T-helper 17 cell (primary cell): Measurements from ENCODE around the gene C2CD2. TPM values are rescaled to one million over a fixed set of nuclear protein-coding genes. Genes with fewer than 3 reads are reported as not detected.
"Not testable (repeated sequence)": the region's sequence is repeated elsewhere in the genome, so short reads cannot be mapped to it uniquely, and the experiment has no call there.

ENCODE experiments used
- ATAC-seq: fragments of 150-1000 bp; cut with Tn5 transposase; 2 replicates; pipeline ENCODE4 v1.10.0; 2021; ENCODE audit warnings: mild to moderate bottlenecking, moderate library complexity
- DNase-seq, 3 donors: peaks; one replicate each; pipeline versions ENCODE4 v3.0.0 to v3.0.0-alpha.2; 2020 to 2021
- H3K9me3 ChIP-seq: one replicate; pipeline ENCODE4 v1.7.0; 2013; ENCODE audit warnings: low read length, mild to moderate bottlenecking; ENCODE audit not compliant: control insufficient read depth, poor library complexity, severe bottlenecking
- H3K27ac Mint-ChIP-seq: one replicate; pipeline ENCODE4 v1.8.0; 2022; ENCODE audit warnings: mild to moderate bottlenecking, moderate library complexity, mixed read lengths
- H3K27me3 Mint-ChIP-seq: one replicate; pipeline ENCODE4 v1.8.0; 2022; ENCODE audit warnings: mixed read lengths
- H3K36me3 Mint-ChIP-seq: one replicate; pipeline ENCODE4 v1.8.0; 2022; ENCODE audit warnings: low read depth, mixed read lengths
- H3K4me1 Mint-ChIP-seq: one replicate; pipeline ENCODE4 v1.8.0; 2022; ENCODE audit warnings: mild to moderate bottlenecking, mixed read lengths
- H3K4me3 Mint-ChIP-seq: one replicate; pipeline ENCODE4 v1.8.0; 2022; ENCODE audit warnings: mild to moderate bottlenecking, moderate library complexity, mixed read lengths
- total RNA-seq, 4 donors: library from RNA in 2 of 4; stranded (reverse) in 2 of 4; gene quantifications; one replicate each; pipeline ENCODE4 v1.2.3 and lab custom pipeline; 2022 to 2026

Gene C2CD2
- total RNA-seq, 2 donors from 2014 or later = 3.7 to 6.0 TPM

GRCh38 chr21:41950941-41951351, 2.9 kb downstream of the C2CD2 start:
- no peaks in the 10 kb centered on the region for H3K9me3 ChIP-seq
- H3K27ac Mint-ChIP-seq = no peak overlapping the region
- peaks cover 24% of the 10 kb centered on the region for H3K27me3 Mint-ChIP-seq
- DNase-seq (no peak), ATAC-seq (no peak)
- H3K4me1 Mint-ChIP-seq = peaks cover 12% of the 10 kb centered on the region
- no peak overlapping the region for H3K4me3 Mint-ChIP-seq
- peaks cover 3% of the 10 kb centered on the region for H3K36me3 Mint-ChIP-seq

DNA sequence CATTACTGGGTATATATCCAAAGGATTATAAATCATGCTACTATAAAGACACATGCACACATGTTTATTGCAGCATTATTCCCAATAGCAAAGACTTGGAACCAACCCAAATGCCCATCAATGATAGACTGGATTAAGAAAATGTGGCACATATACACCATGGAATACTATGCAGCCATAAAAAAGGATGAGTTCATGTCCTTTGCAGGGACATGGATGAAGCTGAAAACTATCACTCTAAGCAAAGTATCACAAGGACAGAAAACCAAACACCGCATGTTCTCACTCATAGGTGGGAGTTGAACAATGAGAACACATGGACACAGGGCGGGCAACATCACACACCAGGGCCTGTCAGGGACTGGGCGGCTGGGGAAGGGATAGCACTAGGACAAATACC, 4.2 kb downstream of the C2CD2 start:
- DNase-seq, ATAC-seq, H3K4me1 Mint-ChIP-seq, H3K4me3 Mint-ChIP-seq, H3K36me3 Mint-ChIP-seq, H3K27ac Mint-ChIP-seq, H3K9me3 ChIP-seq: not testable (repeated sequence)
- peaks cover 15% of the 10 kb centered on the region for H3K27me3 Mint-ChIP-seq

DNA sequence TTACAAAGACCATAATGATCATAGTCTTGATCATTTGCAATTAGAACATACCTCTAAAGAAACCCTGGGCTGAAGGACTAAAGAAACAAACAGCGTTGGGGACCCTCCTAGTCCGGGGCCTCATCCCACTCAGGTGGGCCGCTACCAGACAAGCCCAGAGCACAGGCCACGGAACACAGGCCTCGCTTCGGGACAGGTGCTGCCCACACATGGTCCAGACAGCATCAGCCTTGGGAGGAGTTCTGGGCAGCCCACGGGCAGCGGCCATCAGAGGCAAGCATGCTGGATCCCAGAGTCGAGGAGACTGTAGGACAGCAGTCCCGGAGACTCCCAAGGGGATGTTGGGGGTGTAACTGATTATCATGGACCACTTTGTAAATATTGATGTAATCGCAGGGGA, 4.9 kb downstream of the C2CD2 start:
- peaks cover 10% of the 10 kb centered on the region for H3K27me3 Mint-ChIP-seq
- ATAC-seq (no peak), DNase-seq (no peak)
- no peaks in the 10 kb centered on the region for H3K4me1 Mint-ChIP-seq
- H3K36me3 Mint-ChIP-seq = no peaks in the 10 kb centered on the region
- H3K9me3 ChIP-seq = no peaks in the 10 kb centered on the region
- H3K4me3 Mint-ChIP-seq = no peak overlapping the region
- no peak overlapping the region for H3K27ac Mint-ChIP-seq

DNA sequence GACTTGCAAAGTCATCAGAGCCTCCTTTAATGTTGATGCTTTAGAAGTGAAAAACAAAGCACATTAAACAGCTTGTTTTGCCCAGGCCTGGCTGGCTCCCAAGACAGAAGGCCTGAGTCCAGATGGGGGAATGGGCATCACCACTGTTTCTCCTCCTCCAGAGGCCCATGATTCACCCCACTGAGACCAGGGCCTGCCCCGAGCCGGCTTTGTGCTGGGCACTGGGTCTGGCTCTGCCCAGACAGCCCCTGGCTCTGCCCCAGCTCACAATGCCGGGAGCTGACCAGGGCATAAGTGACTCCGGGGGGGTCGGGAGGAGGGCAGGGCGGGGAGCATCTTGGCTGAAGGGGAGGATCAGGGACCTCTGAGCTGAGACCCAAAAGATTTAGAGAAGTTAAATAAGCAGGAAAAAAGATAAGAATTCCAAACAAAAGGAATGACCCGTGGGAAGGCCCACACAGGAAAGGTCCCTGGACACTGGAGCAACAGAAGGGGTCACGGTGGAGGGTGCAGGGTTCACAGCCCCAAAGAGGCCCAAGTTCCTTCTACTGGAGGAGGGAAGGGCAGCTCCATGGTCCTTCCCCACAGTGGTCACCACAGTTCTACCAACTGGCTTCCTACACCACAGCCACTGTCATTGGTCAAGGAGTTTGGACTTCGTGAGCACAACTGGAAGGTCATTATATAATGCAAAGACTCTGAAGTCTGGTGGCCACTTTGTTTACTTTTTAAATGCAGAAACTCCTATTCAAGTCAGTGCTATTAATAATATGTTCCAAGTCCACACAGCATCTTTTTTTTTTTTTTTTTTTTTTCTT, 5.5 kb downstream of the C2CD2 start:
- ATAC-seq (no peak), DNase-seq (no peak)
- Mint-ChIP-seq H3K36me3 (no peaks in the 10 kb centered on the region), H3K27me3 (peaks cover 10% of the 10 kb centered on the region), H3K27ac (no peak overlapping the region), H3K4me1 (no peaks in the 10 kb centered on the region), H3K4me3 (no peak overlapping the region)
- H3K9me3 ChIP-seq = no peaks in the 10 kb centered on the region

DNA sequence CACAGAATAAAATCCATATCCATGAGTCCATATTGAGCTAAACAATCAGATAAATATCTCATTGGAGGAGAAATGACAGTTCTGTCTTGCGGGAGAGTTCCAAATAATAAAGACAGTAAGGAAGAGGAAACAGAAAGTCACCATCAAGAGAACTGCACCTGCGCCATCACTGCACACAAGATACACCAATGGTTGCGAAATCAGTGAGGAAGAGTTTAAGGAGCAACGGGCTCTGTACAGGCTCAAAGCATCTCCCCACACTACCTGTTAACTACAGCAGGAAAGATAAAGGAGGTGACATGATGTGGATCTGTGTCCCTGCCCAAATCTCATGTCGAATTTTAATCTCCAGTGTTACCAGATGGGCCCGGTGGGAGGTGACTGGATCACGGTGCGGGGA, 7.8 kb downstream of the C2CD2 start:
- H3K27me3 Mint-ChIP-seq = no peaks in the 10 kb centered on the region
- no peaks in the 10 kb centered on the region for H3K9me3 ChIP-seq
- no peak for ATAC-seq
- no peaks in the 10 kb centered on the region for H3K36me3 Mint-ChIP-seq
- no peak for DNase-seq
- no peak overlapping the region for H3K27ac Mint-ChIP-seq
- H3K4me3 Mint-ChIP-seq = no peak overlapping the region
- no peaks in the 10 kb centered on the region for H3K4me1 Mint-ChIP-seq

GRCh38 chr21:41943851-41944250, 10.0 kb downstream of the C2CD2 start:
- Mint-ChIP-seq H3K4me1 (no peaks in the 10 kb centered on the region), H3K27me3 (no peaks in the 10 kb centered on the region), H3K36me3 (no peaks in the 10 kb centered on the region), H3K4me3 (no peak overlapping the region), H3K27ac (no peak overlapping the region)
- ATAC-seq (no peak), DNase-seq (no peak)
- H3K9me3 ChIP-seq = no peaks in the 10 kb centered on the region

DNA sequence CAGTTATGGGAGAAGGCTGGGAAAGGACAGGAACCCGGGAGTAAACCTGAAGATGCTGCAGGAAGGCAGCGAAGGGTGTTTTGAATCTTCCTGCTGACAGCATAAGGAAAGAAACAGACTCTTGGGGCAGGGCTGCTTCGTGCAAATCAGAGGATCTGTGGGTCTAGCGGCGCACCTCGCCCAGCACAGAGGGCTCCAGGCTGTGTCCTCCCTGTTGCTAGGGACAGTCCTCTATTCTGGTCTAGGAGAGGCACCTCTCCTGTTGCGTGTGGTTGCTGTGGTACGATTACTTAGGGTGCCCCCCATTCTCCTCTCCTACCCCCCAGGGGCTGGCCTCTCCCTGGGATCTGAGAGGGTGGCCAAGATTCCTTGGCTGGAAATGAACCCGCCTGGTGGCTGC, 11.4 kb downstream of the C2CD2 start:
- Mint-ChIP-seq H3K36me3 (peaks cover 2% of the 10 kb centered on the region), H3K4me1 (no peaks in the 10 kb centered on the region), H3K27me3 (no peaks in the 10 kb centered on the region), H3K4me3 (no peak overlapping the region), H3K27ac (no peak overlapping the region)
- H3K9me3 ChIP-seq = no peaks in the 10 kb centered on the region
- DNase-seq (no peak), ATAC-seq (no peak)

- H3K27me3 Mint-ChIP-seq = no peaks in the 10 kb centered on the region
- no peak overlapping the region for H3K4me3 Mint-ChIP-seq
- ATAC-seq (no peak), DNase-seq (no peak)
- H3K9me3 ChIP-seq = no peaks in the 10 kb centered on the region
- H3K36me3 Mint-ChIP-seq = peaks cover 2% of the 10 kb centered on the region
- H3K27ac Mint-ChIP-seq = no peak overlapping the region
- H3K4me1 Mint-ChIP-seq = no peaks in the 10 kb centered on the region
Observed at GRCh38 chr21:41941941-41942340, 11.9 kb downstream of the C2CD2 start.

GRCh38 chr21:41940431-41940830, 13.4 kb downstream of the C2CD2 start:
- Mint-ChIP-seq H3K36me3 (peaks cover 2% of the 10 kb centered on the region), H3K27me3 (peaks cover 4% of the 10 kb centered on the region), H3K4me1 (no peaks in the 10 kb centered on the region)

GRCh38 chr21:41939391-41939790, 14.4 kb downstream of the C2CD2 start:
- peaks cover 2% of the 10 kb centered on the region for H3K36me3 Mint-ChIP-seq
- peaks cover 4% of the 10 kb centered on the region for H3K27me3 Mint-ChIP-seq
- DNase-seq = no peak
- H3K9me3 ChIP-seq = no peaks in the 10 kb centered on the region
- H3K4me3 Mint-ChIP-seq = no peak overlapping the region
- H3K4me1 Mint-ChIP-seq = no peaks in the 10 kb centered on the region
- H3K27ac Mint-ChIP-seq = no peak overlapping the region
- no peak for ATAC-seq

More at GRCh38 chr21:41940431-41940830, 13.4 kb downstream of the C2CD2 start:
- DNase-seq = no peak
- no peak overlapping the region for H3K4me3 Mint-ChIP-seq
- no peak overlapping the region for H3K27ac Mint-ChIP-seq
- no peak for ATAC-seq
- H3K9me3 ChIP-seq = no peaks in the 10 kb centered on the region

DNA sequence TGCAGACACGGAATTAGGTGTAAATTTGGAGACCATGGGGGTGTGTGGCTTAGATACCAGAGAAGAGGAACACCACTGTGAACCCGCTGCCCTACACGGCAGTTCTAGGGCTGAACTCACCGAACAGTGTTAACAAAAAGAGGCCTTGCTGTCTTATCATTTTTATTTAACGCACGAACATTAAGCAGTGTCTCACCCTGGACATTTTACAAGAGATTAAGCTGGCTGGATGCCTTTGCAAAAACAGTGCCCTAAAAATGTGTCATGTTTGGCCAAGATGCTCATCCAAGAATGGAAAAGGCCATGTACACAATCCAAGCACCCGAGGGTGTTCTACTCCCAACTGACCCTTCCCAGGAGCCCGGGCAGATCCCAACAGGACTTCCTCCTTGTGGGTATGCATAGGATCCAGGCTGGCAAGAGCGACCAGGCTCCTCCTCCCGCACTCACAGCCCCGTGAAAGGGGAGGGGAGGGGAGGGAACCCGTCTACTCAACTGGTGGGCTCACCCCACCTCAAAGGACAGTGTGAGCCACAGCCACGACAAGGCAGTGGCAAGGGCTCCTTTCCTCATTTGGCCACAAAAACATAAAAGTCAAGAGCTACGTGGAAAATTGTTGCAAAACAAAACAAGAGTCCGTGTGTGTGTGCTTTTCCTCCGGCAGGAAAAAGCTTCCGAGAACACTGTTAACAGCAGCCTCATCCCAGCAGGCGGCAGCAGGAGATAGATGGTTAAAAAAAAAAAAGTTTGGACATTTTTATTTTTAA, 20.3 kb downstream of the C2CD2 start:
- Mint-ChIP-seq H3K27me3 (peaks cover 27% of the 10 kb centered on the region), H3K4me1 (peaks cover 2% of the 10 kb centered on the region), H3K27ac (no peak overlapping the region), H3K4me3 (no peak overlapping the region), H3K36me3 (peaks cover 2% of the 10 kb centered on the region)
- ATAC-seq (no peak), DNase-seq (no peak)
- H3K9me3 ChIP-seq = no peaks in the 10 kb centered on the region

GRCh38 chr21:41932576-41933312, 21.1 kb downstream of the C2CD2 start:
- H3K36me3 Mint-ChIP-seq = no peaks in the 10 kb centered on the region
- DNase-seq (no peak), ATAC-seq (no peak)
- H3K27ac Mint-ChIP-seq = no peak overlapping the region
- H3K27me3 Mint-ChIP-seq = peaks cover 27% of the 10 kb centered on the region
- H3K4me3 Mint-ChIP-seq = peak overlapping the region; percentile 21
- H3K9me3 ChIP-seq = no peaks in the 10 kb centered on the region
- peaks cover 4% of the 10 kb centered on the region for H3K4me1 Mint-ChIP-seq

DNA sequence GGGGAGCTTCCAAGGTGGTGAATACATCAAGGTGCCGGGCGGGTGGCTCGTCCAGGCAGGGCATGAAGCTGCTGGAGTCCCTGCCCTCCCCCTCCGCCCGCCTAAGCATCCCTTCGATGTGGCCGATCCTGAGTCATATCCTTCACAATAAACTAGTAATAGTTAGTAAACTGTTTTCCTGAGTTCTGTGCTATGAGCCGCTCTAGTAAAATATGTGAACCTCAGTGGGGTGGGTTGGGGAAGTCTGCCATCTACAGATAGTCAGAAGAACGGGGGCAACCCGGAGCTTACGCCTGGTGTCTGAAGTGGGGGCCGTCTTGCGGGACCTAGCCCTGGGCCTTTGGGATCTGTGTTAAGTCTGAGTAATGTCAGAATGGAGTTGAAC, 21.6 kb downstream of the C2CD2 start:
- Mint-ChIP-seq H3K27me3 (peaks cover 27% of the 10 kb centered on the region), H3K4me1 (peaks cover 4% of the 10 kb centered on the region), H3K4me3 (no peak overlapping the region), H3K27ac (no peak overlapping the region), H3K36me3 (no peaks in the 10 kb centered on the region)
- ATAC-seq (no peak), DNase-seq (no peak)
- no peaks in the 10 kb centered on the region for H3K9me3 ChIP-seq
